GM19324 (cell line): ENCODE measurements around the gene GRM3.

Experiments used
- ATAC-seq: cut with Tn5 transposase; IDR thresholded peaks from one replicate; pipeline ENCODE4 v1.9.1; 2021; ENCODE audit warnings: mild to moderate bottlenecking, moderate library complexity; ENCODE audit not compliant: unreplicated experiment, low FRiP score

GRM3 gene

GRCh38 chr7:86876146-86876545 lies 232.4 kb downstream of the GRM3 start:
- no peak for ATAC-seq

- ATAC-seq, result no peak
Measured at GRCh38 chr7:86884152-86884551, 240.4 kb downstream of the GRM3 start.

DNA sequence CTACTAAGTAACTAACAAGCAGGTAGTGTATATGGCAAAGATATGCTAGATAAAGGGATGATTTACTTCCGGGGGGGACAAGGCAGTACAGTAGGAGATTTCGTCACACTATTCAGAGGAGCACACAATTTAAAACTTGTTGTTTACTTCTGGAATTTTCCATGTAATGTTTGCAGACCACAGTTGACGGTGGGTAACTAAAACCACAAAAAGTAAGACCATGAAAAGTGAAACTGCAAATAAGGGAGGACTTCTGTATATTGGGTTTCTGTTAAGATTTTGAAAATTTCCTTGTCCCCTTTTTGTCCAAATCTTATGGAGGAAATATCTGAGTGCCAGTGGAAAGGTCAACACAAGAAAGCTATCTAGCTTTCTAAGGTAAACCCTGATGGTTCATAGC lies 245.8 kb downstream of the GRM3 start:
- ATAC-seq, result no peak

DNA sequence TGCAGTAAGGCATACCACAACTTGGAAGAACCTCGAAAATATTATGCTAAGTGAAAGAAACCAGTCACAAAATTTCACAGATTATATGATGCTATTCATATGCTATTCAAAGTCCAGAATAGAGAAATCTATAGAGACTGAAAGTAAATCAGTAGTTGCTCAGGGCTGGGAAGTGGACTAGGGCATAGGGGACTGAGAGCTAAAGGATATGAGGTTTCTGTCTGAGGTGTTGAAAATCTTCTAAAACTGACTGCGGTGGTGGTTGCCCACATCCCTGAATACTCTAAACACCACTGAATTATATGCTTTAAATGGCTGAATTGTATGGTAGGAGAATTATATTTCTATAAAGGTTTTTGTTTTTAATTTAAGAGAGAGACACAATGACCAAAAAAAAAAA lies 254.5 kb downstream of the GRM3 start:
- ATAC-seq, result no peak

DNA sequence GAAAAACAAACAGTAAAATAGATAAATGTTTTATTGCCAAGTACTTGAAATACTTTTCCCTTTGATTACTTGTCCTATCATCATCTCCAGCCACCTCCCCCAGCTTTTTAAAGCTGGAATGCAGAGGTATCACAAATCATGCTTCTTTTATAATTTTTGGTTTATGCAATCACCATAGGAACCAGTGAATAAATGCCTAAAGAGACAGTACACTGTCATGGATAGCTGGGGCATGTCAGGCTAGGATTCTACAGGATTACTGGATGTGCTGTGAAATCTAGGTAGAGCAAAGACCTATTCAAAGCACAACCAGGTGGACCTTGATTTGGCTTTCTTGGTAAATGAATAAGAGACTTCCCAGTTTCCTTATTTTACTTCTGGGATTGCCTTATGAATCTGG lies 257.2 kb downstream of the GRM3 start:
- ATAC-seq, result no peak

GRCh38 chr7:86904949-86905834 lies 261.5 kb downstream of the GRM3 start:
- ATAC-seq, result no peak

- no peak for ATAC-seq
Measured at GRCh38 chr7:86908948-86909347, 265.2 kb downstream of the GRM3 start.

GRCh38 chr7:86911659-86912058 lies 267.9 kb downstream of the GRM3 start:
- ATAC-seq, result no peak

GRCh38 chr7:86913709-86914108 lies 270.0 kb downstream of the GRM3 start:
- ATAC-seq, result no peak
